ENCODE measurements around the gene BICD1.
"Not testable (repeated sequence)": the region's sequence is repeated elsewhere in the genome, so short reads cannot be mapped to it uniquely, and the experiment has no call there.

Gene BICD1

DNA sequence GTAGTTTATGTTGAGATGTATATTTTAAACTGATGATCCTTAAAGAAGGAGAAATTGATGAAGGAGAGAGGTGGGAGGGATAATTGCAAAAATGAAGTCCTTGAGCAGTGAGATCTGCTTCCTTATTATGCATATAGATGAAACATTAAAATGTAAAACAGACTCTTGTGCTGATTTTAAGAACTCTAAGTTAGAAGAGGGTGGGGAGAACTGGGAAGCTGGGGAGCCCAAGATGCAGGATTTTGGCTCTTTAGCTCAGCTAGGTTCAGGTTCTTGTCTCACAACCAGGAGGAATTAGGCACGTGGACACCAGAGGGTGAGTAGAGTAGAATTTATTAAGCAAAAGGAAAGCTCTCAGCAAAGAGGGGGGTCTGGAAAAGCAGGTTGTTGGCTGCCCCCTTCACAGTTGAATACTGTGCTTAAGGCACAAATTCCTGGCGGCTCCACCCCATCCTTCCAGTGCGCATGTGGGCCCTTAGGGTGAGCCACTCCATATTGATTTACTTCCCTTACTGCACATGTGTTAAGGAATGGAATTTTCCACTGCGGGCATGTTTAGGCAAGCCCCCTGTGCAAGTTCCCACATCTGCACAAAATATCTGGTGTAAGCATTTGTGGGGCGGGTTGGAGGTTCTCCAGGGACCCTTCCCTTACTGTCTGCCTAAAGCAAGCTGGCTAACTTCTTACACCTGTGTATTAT is 141.9 kb downstream of the BICD1 start:
- no peak for DNase-seq (ENCODE audit: low read depth)

GRCh38 chr12:32249777-32250176 is 143.1 kb downstream of the BICD1 start:
- no peak for DNase-seq (ENCODE audit: low read depth)

DNA sequence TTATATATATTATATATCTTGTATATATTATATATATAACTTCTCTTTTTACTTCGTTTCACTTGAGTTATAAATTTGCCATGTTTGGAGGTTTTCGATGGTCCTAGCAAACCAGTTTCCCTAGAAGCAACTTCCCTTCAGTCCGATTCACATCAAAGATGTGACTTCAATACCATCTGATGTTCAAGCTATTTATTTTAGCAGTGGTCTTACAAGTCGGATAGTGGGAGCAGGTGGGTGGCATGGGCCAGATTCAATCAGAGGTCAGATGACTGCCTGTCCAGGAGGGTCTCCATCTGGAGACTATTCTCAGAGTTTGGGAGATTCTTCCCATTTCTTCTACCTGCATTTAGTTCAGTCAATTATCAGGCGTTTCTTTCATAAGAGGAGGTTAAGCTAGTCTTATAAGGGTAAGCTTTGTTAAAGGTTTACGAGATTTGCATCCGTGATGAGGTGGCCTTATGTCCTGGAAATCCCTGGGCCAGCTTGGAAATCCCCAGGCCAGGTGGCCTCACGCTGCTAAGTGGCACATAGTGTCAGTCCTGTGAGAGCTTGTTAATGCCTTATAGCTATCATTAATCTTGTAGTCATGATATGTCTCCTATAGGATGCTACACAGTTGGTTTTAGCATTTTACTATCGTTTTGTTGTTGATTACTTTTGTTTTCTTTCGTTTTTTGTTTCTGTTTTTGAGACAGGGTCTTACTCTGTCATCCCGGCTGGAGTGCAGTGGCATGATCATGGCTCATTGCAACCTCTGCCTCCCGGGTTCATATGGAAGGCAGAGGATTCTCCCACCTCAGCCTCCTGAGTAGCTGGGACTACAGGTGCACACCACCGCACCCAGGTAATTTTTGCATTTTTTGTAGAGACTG is 145.8 kb downstream of the BICD1 start:
- no peak for DNase-seq (ENCODE audit: low read depth)

DNA sequence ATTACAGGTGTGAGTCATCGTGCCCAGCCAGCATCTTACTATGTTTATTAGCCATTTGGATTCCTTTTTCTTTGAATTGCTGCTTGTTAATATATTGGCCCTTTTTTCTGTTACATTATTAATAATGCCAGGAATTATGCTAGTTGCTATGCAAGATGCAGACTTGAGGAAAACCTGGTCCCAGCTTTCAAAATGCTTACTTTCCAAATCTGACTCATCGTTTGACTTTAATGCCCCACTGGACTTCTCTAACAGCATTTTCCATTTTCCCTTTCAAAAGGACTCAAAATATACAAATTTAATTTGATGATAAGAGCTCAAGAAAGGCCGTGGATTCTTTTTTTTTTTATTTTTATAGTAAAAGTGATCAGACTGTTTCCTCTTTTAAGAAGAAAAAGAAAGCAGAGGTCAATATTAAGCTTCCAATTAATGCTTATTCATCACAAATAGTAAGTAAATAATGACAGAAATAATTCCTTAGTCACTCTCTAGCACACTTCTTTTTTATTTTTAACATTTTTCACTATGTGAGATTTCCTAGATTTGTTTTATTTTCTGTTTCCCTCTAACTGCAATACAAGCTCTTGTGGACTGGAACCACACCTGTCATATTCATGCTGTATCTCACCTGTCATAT is 146.6 kb downstream of the BICD1 start:
- no peak for DNase-seq (ENCODE audit: low read depth)

GRCh38 chr12:32254260-32254956 is 147.8 kb downstream of the BICD1 start:
- DNase-seq (ENCODE audit: low read depth): no peak

GRCh38 chr12:32255588-32255987 is 148.9 kb downstream of the BICD1 start:
- DNase-seq (ENCODE audit: low read depth): no peak

DNA sequence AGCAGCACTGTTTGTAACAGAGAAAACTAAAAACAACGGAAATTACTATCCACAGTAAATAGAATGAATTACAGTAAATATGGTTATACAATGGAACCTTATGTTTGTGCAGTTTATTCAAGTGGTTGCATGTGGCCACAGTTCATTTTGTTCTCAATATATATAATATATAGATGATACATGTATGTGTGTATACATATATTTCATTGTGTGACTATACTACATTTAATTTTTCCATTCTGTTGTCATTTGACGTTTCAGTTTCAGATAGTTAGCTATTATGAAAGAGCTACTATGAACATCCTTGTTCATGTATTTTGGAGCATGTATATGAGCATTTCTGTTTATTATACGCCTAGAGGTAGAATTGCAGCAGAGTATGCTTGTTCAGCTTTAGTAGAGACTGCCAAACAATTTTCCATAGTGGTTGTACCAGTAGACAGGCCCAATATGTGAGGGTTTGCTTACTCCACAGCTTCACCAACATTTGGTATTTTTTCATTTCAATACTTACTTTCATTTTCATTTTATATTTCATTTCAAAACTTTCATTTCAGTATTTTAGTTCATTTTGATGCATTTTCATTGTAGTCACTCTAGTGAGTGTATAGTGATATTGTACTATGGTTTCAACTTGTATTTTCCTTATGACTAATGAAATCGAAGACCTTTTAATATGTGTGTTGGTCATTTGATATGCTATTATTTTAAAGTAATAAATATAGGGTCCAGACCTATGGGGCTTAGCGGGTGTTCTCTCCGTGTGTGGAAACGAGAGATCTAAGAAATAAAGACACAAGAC is 151.2 kb downstream of the BICD1 start:
- DNase-seq (ENCODE audit: low read depth): no peak

- no peak for DNase-seq (ENCODE audit: low read depth)
Measured at GRCh38 chr12:32260696-32261095, 154.0 kb downstream of the BICD1 start.

GRCh38 chr12:32261638-32262037 is 155.0 kb downstream of the BICD1 start:
- DNase-seq (ENCODE audit: low read depth): no peak

DNA sequence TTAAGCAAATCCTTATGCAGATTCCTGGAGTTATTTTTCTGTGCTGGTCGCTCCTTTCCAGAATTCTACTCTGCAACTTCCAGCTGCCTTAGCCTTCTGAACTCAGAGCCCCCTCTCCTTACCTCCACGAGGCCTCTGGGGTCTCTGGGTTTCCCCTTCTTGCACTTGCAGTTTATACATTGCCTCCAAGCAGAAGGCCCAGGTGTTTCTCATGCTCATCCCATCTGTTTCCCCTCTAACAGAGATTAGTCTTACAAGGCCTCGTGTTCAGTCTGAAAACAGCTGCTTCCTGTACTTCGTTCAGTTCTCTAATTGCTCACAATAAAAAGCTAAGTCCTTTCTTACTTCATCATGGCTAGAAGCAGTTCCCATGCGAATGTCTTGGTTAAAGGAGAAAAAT is 158.3 kb downstream of the BICD1 start:
- DNase-seq (ENCODE audit: low read depth): no peak

- DNase-seq (ENCODE audit: low read depth): no peak
Measured at GRCh38 chr12:32265456-32265855, 158.8 kb downstream of the BICD1 start.

- no peak for DNase-seq (ENCODE audit: low read depth)
Measured at GRCh38 chr12:32265951-32266350, 159.3 kb downstream of the BICD1 start.

DNA sequence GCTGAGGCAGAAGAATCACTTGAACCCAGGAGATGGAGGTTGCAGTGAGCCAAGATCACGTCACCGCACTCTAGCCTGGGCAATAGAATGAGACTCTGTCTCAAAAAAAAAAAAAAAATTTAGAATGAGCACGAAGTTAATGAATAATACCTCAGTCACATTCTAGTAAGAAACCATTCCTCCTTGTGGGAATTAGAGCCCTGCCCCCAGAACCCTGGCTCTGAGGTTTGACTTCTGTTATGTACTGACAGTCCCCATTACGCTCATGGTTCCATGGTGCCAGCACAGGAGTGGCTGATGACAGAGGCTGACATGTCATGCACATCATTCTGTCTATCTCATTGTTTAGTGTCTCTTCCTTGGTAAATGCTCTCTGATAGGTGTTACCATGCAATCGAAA is 160.1 kb downstream of the BICD1 start:
- DNase-seq (ENCODE audit: low read depth): no peak

DNA sequence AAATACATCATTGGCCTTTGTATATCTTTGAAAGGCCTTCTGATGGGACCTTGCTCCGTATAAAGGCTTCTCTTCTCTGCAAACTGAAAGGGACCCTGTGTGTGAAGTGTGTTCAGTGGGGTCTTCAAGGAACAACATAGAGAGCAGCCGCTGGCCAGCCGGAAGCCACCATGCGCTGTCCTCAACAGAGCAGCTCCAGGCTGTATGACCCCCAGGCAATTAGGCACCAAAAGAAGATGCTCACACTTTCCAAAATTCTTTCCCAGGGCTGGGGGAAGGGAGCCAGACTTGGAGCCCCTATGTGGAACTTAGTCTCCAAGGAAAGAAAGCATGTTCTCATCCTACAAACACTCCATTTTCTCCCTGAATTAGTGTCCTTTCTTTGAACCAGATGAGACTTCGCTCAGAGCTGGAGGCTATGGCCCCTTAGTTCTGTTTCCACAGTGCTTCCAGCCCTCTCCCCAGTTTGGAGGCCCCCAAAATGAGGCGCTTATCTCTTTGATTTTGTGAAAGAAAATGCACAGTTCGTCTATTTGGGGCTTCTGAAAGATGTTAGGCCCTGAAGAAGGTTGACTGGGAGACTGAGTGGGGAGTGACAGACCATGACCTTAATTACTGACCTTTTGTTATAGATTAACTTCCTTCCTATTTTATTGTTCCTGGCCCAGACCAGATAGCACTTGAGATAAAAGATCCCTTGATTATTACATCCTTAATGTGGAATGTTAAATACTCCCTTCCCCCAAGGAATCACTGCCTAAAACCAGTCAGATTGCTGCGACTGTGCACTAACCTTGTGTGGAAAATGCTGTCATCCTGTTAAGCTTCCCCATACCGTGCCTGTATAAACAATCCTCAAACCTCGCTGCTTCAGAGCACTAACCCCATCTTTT is 164.4 kb downstream of the BICD1 start:
- DNase-seq (ENCODE audit: low read depth): no peak

DNA sequence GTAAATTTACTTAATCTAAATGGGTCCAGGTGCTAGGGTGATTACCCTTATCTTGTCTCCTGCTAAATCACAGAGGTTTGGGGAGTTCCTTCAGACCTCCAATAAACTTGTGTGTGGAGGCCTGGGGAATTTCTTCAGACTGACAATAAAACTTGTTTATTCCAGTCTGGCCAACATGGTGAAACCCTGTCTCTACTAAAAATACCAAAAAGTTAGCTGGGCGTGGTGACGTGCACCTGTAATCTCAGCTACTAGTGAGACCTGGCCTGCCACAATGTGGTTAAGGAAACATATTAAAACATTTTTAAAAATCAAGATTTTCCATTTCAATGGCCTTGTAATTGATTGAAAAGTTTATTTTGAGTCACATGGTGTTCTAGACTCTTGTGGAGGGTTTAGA is 165.8 kb downstream of the BICD1 start:
- DNase-seq (ENCODE audit: low read depth): no peak

GRCh38 chr12:32273063-32273522 is 166.4 kb downstream of the BICD1 start:
- DNase-seq (ENCODE audit: low read depth): no peak

- no peak for DNase-seq (ENCODE audit: low read depth)
Measured at GRCh38 chr12:32273712-32274111, 167.1 kb downstream of the BICD1 start.

GRCh38 chr12:32274665-32275064 is 168.0 kb downstream of the BICD1 start:
- no peak for DNase-seq (ENCODE audit: low read depth)

DNA sequence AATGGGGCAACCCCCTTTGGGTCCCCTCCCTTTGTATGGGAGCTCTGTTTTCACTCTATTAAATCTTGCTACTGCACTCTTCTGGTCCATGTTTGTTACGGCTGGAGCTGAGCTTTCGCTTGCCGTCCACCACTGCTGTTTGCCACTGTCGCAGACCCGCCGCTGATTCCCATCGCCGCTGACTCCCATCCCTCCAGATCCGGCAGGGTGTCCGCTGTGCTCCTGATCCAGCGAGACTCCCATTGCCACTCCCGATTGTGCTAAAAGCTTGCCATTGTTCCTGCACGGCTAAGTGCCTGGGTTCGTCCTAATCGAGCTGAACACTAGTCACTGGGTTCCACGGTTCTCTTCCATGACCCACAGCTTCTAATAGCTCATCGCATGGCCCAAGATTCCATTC is 168.9 kb downstream of the BICD1 start:
- not testable (repeated sequence) for DNase-seq (ENCODE audit: low read depth)

DNA sequence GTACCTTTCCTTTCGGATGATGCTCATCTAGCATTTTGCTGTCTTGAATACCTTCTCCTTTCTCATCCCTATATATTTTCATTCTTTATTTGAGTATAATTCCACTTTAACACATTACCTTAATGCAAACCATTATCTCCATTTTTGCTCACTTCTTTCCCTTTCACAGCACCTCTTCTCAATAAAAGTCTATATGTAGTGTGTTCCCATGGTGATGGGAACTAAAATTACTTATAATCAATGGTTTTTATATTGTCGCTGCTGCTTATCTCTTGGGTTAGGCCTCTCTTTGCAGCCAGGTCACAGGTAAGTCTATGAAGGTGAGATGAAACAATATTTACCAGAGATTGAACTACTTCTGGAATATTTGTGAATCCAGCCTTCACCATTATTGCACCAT is 171.1 kb downstream of the BICD1 start:
- no peak for DNase-seq (ENCODE audit: low read depth)

Measured in stimulated activated CD8-positive, alpha-beta memory T cell treated with anti-CD3 and anti-CD28 coated beads, Interleukin-15, amount 100 ng/mL, for 24 hours (primary cell).